A549 (cell line): Measurements from ENCODE around the gene LBH. TPM values are rescaled to one million over a fixed set of nuclear protein-coding genes. Genes with fewer than 3 reads are reported as not detected.

Source experiments
- ATAC-seq, 2 experiments: fragments of 200-7000 bp in 1 of 2; fragments of >200 bp in 1 of 2; cut with Nextera tagmentation in 1 of 2; cut with Tn5 transposase in 1 of 2; 3 replicates each; pipeline versions ENCODE4 v1.8.0 to v1.9.1; 2018 to 2020; ENCODE audit warnings: mild to moderate bottlenecking in 1 of 2, moderate library complexity in 1 of 2
- CTCF ChIA-PET: fragments of 300-600 bp; sonication (Branson Sonifier 250); formaldehyde crosslinking; extraction: SDS; loops from one replicate; lab custom pipeline; 2021; ENCODE audit warnings: antibody characterized with exemption, inconsistent platforms; lab: Yijun Ruan, JAX
- POLR2A ChIA-PET: fragments of 350-600 bp; formaldehyde crosslinking; extraction: SDS; loops from one replicate; lab custom pipeline; 2021; ENCODE audit warnings: antibody characterized with exemption, inconsistent platforms; lab: Yijun Ruan, JAX
- DNase-seq, 2 experiments: peaks; one replicate each; pipeline versions ENCODE4 v3.0.0 to v3.0.0-alpha.2; 2011 to 2016; ENCODE audit warnings: low read depth in 1 of 2, low spot score in 1 of 2
- FAIRE-seq: peaks from 2 replicates; lab custom pipeline; 2011; peaks lifted over from hg19 to GRCh38; lab: Jason Lieb, UNC
- H3K27ac ChIP-seq, 2 experiments: fragments of >200 bp; sonication (Bioruptor Twin); formaldehyde crosslinking; 3 replicates each; pipeline ENCODE4 v1.5.1; 2016 to 2017
- H3K4me1 ChIP-seq: fragments of >200 bp; sonication (Bioruptor Twin); formaldehyde crosslinking; 3 replicates; pipeline ENCODE4 v1.6.1; 2016
- H3K4me2 ChIP-seq: fragments of >200 bp; sonication (Bioruptor Twin); formaldehyde crosslinking; 3 replicates; pipeline ENCODE4 v1.6.1; 2016
- H3K4me3 ChIP-seq: fragments of >200 bp; sonication (Bioruptor Twin); formaldehyde crosslinking; 3 replicates; pipeline ENCODE4 v1.5.1; 2016
- H3K9me3 ChIP-seq: fragments of >200 bp; sonication (Bioruptor Twin); formaldehyde crosslinking; 3 replicates; pipeline ENCODE4 v1.6.1; 2016
- BCL3 ChIP-seq: fragments of >200 bp; sonication (Bioruptor Twin); formaldehyde crosslinking; IDR thresholded peaks from 3 replicates; pipeline ENCODE4 v1.6.1; 2016
- CBX2 ChIP-seq: fragments of 200-600 bp; sonication (generic); IDR thresholded peaks from 2 replicates; pipeline ENCODE4 v1.6.1; 2016; ENCODE audit warnings: low read depth, mild to moderate bottlenecking, borderline replicate concordance
- CBX8 ChIP-seq: fragments of 200-600 bp; sonication (generic); IDR thresholded peaks from 2 replicates; pipeline ENCODE4 v1.6.1; 2016
- EHF ChIP-seq: fragments of 250-450 bp; sonication (Bioruptor Pico); IDR thresholded peaks from 2 replicates; pipeline ENCODE4 v1.5.0; 2020; ENCODE audit warnings: mild to moderate bottlenecking
- EHMT2 ChIP-seq: fragments of 200-600 bp; sonication (generic); IDR thresholded peaks from 2 replicates; pipeline ENCODE4 v1.6.1; 2016; ENCODE audit warnings: antibody characterized with exemption, low read depth, mild to moderate bottlenecking, moderate library complexity
- EP300 ChIP-seq, 2 experiments: fragments of >200 bp; sonication (Bioruptor Twin); formaldehyde crosslinking; IDR thresholded peaks; 2 replicates in 1 of 2; 3 replicates in 1 of 2; pipeline ENCODE4 v1.6.1; 2016 to 2017
- ESRRA ChIP-seq: fragments of 150-350 bp; IDR thresholded peaks from 2 replicates; pipeline ENCODE4 v1.6.1; 2014; ENCODE audit warnings: mild to moderate bottlenecking, low read length, borderline replicate concordance
- HES2 ChIP-seq: fragments of >200 bp; sonication (Bioruptor Twin); formaldehyde crosslinking; IDR thresholded peaks from 2 replicates; pipeline ENCODE4 v1.6.1; 2016
- HOXA7 ChIP-seq: fragments of 250-450 bp; sonication (Bioruptor Pico); IDR thresholded peaks from 2 replicates; pipeline ENCODE4 v1.5.0; 2020; ENCODE audit warnings: mild to moderate bottlenecking, moderate library complexity
- HOXB13 ChIP-seq: fragments of 250-450 bp; sonication (Bioruptor Pico); IDR thresholded peaks from 2 replicates; pipeline ENCODE4 v1.5.0; 2020; ENCODE audit warnings: low read depth, mild to moderate bottlenecking, moderate library complexity
- HOXB5 ChIP-seq: fragments of 250-450 bp; sonication (Bioruptor Pico); IDR thresholded peaks from 2 replicates; pipeline ENCODE4 v1.5.0; 2020; ENCODE audit warnings: mild to moderate bottlenecking, moderate library complexity
- JUN ChIP-seq, 2 experiments: fragments of >200 bp; sonication (Bioruptor Twin); formaldehyde crosslinking; IDR thresholded peaks; 2 replicates in 1 of 2; 3 replicates in 1 of 2; pipeline ENCODE4 v1.6.1; 2016 to 2017
- KDM1A ChIP-seq: fragments of 200-600 bp; sonication (generic); IDR thresholded peaks from 2 replicates; pipeline ENCODE4 v1.6.1; 2016; ENCODE audit warnings: low read depth, mild to moderate bottlenecking
- KDM5A ChIP-seq: fragments of 200-600 bp; sonication (generic); IDR thresholded peaks from 2 replicates; pipeline ENCODE4 v1.6.1; 2016; ENCODE audit warnings: antibody characterized with exemption, mild to moderate bottlenecking
- MAFK ChIP-seq: fragments of 450-650 bp; IDR thresholded peaks from 2 replicates; pipeline ENCODE4 v1.6.1; 2014; ENCODE audit not compliant: partially characterized antibody
- NFE2L2 ChIP-seq: fragments of 150-350 bp; conservative IDR thresholded peaks from 2 replicates; pipeline ENCODE4 v1.6.1; 2014; ENCODE audit warnings: low read length
- NR3C1 ChIP-seq: fragments of >200 bp; sonication (Bioruptor Twin); formaldehyde crosslinking; IDR thresholded peaks from 3 replicates; pipeline ENCODE4 v1.6.1; 2017
- RAD21 ChIP-seq, 2 experiments: fragments of >200 bp in 1 of 2; sonication (Bioruptor Twin) in 1 of 2; formaldehyde crosslinking in 1 of 2; IDR thresholded peaks in 1 of 2; conservative IDR thresholded peaks in 1 of 2; 2 replicates in 1 of 2; 3 replicates in 1 of 2; pipeline ENCODE4 v1.6.1; 2012 to 2018; ENCODE audit warnings: inconsistent platforms in 1 of 2
- RARB ChIP-seq: fragments of 250-450 bp; sonication (Bioruptor Pico); IDR thresholded peaks from 2 replicates; pipeline ENCODE4 v1.8.0; 2021; ENCODE audit warnings: mild to moderate bottlenecking, moderate library complexity
- RCOR1 ChIP-seq: fragments of 150-350 bp; IDR thresholded peaks from 2 replicates; pipeline ENCODE4 v1.6.1; 2014; ENCODE audit warnings: antibody characterized with exemption, low read length, low read depth
- RFX5 ChIP-seq: fragments of 450-650 bp; IDR thresholded peaks from 2 replicates; pipeline ENCODE4 v1.7.1; 2014; ENCODE audit warnings: antibody characterized with exemption, mild to moderate bottlenecking, moderate library complexity
- RNF2 ChIP-seq: fragments of 200-600 bp; sonication (generic); IDR thresholded peaks from 2 replicates; pipeline ENCODE4 v1.6.1; 2016; ENCODE audit warnings: low read depth, mild to moderate bottlenecking, antibody characterized with exemption, moderate library complexity, borderline replicate concordance
- SMC3 ChIP-seq: fragments of >200 bp; sonication (Bioruptor Twin); formaldehyde crosslinking; IDR thresholded peaks from 3 replicates; pipeline ENCODE4 v1.6.1; 2018; ENCODE audit warnings: inconsistent platforms
- TFCP2L1 ChIP-seq: fragments of 250-450 bp; sonication (Bioruptor Pico); IDR thresholded peaks from 2 replicates; pipeline ENCODE4 v1.5.0; 2021; ENCODE audit warnings: mild to moderate bottlenecking
- USF2 ChIP-seq: fragments of 450-650 bp; IDR thresholded peaks from 2 replicates; pipeline ENCODE4 v1.6.1; 2014; ENCODE audit warnings: antibody characterized with exemption
- ZSCAN20 ChIP-seq: fragments of 250-450 bp; sonication (Bioruptor Pico); IDR thresholded peaks from 2 replicates; pipeline ENCODE4 v1.8.0; 2022; ENCODE audit warnings: mild to moderate bottlenecking, moderate library complexity
- WGBS: methylation state at CpG from one replicate; pipeline ENCODE4 v1.1.6; 2017; ENCODE audit errors: missing lambda C conversion rate; 5-methylcytosine and 5-hydroxymethylcytosine counted together
- polyA plus RNA-seq, 4 experiments: library from polyadenylated mRNA; depleted of rRNA in 3 of 4; stranded (reverse); fragments of >200 nt; fragmentation: RNase III in 1 of 4; extraction: RNeasy Plus Mini Kit Qiagen cat#74134 plus additional on column Dnase treatment in 1 of 4; gene quantifications; 2 replicates in 3 of 4; 3 replicates in 1 of 4; pipeline ENCODE4 v1.2.3, GENCODE V29; 2011 to 2017
- TF ChIP-seq, protein P1 (sequence below): fragments of >200 bp; sonication (Bioruptor Twin); formaldehyde crosslinking; IDR thresholded peaks from 3 replicates; pipeline ENCODE4 v1.5.1; 2016
- TF ChIP-seq, protein P2 (sequence below): IDR thresholded peaks from 2 replicates; pipeline ENCODE4 v1.6.1; 2012
- TF ChIP-seq, protein P3 (sequence below): fragments of 150-350 bp; IDR thresholded peaks from 2 replicates; pipeline ENCODE4 v1.6.1; 2014; ENCODE audit warnings: low read depth, mild to moderate bottlenecking, low read length

Gene LBH
- polyA plus RNA-seq, 2 of the 4 experiments (the other 2 are of a cell fraction), result 163 to 216 TPM

DNA sequence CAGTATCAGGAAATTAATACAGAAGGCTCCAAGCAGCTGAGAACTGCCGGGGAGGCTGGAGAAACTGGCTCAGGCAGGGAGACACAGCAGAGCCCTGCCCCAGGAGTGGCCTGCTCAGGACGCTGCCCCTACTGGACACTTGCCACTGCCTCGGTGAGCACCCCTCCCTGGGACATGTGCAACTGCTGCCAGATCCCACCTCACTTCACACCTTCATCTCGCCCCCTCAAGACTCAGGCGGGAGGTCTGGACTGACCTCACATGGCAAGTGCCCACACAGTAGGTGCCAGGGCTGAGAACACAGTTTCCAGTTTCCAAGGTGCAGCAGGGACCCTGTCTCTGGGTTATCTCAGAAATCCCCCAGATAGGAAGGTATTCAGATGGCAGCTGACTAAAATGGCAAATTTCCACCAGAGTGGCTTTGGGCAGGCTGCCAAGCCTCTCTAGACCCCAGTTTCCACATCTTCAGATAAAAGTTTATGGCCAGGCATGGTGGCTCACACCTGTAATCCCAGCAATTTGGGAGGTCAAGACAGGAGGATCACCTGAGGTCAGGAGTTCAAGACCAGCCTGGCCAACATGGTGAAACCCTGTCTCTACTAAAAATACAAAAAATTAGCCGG, 33.7 kb upstream of the LBH start:
- no peak overlapping the region for H3K27ac ChIP-seq
- H3K4me2 ChIP-seq, result no peak overlapping the region
- TF ChIP-seq CBX8 (no peak), MAFK (no peak), RAD21 (conservative IDR thresholded peaks at IDR 0.05 in 1 of 2, IDR thresholded peaks at IDR 0.05 in 1 of 2) (no peak), JUN (IDR thresholded peaks at IDR 0.05) (no peak), CBX2 (no peak), ZSCAN20 (CRISPR knock-in tag) (no peak), HES2 (no peak), RCOR1 (no peak), TFCP2L1 (CRISPR knock-in tag) (no peak), HOXB13 (CRISPR knock-in tag) (no peak), ESRRA (no peak), EHMT2 (no peak), HOXA7 (no peak), SMC3 (no peak)
- TF ChIP-seq, protein P1, sequence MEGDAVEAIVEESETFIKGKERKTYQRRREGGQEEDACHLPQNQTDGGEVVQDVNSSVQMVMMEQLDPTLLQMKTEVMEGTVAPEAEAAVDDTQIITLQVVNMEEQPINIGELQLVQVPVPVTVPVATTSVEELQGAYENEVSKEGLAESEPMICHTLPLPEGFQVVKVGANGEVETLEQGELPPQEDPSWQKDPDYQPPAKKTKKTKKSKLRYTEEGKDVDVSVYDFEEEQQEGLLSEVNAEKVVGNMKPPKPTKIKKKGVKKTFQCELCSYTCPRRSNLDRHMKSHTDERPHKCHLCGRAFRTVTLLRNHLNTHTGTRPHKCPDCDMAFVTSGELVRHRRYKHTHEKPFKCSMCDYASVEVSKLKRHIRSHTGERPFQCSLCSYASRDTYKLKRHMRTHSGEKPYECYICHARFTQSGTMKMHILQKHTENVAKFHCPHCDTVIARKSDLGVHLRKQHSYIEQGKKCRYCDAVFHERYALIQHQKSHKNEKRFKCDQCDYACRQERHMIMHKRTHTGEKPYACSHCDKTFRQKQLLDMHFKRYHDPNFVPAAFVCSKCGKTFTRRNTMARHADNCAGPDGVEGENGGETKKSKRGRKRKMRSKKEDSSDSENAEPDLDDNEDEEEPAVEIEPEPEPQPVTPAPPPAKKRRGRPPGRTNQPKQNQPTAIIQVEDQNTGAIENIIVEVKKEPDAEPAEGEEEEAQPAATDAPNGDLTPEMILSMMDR, result no peak
- TF ChIP-seq, protein P2, sequence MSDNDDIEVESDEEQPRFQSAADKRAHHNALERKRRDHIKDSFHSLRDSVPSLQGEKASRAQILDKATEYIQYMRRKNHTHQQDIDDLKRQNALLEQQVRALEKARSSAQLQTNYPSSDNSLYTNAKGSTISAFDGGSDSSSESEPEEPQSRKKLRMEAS, result no peak
- POLR2A ChIA-PET, result no interaction called here
- no peaks in the 10 kb centered on the region for H3K9me3 ChIP-seq
- no peaks in the 10 kb centered on the region for H3K4me1 ChIP-seq
- ATAC-seq (peak in 1 of 2 experiments; percentile 68; a peak in 3 of 6 replicates), FAIRE-seq (no peak), DNase-seq (no peak)
- WGBS, result 50% methylated on average over 6 of the region's 6 CpGs
- CTCF ChIA-PET, result interaction anchor here (0.6 to 4.6 kb wide), 4 partner anchors 11 to 514 kb away, joined by 3 to 17 read pairs (median 4); no protein-coding TSS in a partner anchor
- no peak overlapping the region for H3K4me3 ChIP-seq

DNA sequence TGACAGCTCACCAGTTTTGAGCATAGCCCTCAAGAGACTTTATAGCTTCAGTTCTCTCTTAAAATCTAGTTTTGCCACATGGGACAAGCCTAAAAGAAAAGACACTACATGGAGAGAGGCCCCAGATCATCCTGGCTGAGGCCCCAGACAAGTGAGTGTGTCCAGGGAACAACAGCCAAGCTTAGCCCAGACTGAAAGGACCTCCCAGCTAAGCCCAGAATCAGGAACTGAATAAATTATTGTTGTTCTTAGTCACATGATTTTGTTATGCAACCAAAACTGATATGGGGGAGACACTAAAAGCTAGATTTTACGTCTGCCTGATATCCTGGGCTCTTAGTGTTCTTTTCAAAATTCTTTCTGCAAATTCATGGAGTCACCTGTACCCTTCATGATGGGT, 29.3 kb upstream of the LBH start:
- Histone ChIP-seq H3K4me1 (no peaks in the 10 kb centered on the region), H3K27ac (no peak overlapping the region), H3K4me3 (no peak overlapping the region), H3K9me3 (no peaks in the 10 kb centered on the region)
- no peak for DNase-seq
- ChIA-PET CTCF (interaction anchor here (0.9 to 2.7 kb wide), 7 partner anchors 11 to 968 kb away, joined by 3 to 18 read pairs (median 8); no protein-coding TSS in a partner anchor), POLR2A (no interaction called here)
- no peak for FAIRE-seq
- WGBS, result 54% methylated on average over 1 of the region's 1 CpG
- TF ChIP-seq EP300 (IDR thresholded peaks at IDR 0.05), result no peak
- no peak for TF ChIP-seq RARB (CRISPR knock-in tag)
- TF ChIP-seq MAFK, result no peak
- TF ChIP-seq RFX5, result no peak
- no peak for TF ChIP-seq HOXB5 (CRISPR knock-in tag)
- TF ChIP-seq KDM1A, result no peak
- no peak for TF ChIP-seq EHMT2
- TF ChIP-seq CBX8, result no peak
- TF ChIP-seq EHF (CRISPR knock-in tag), result no peak
- TF ChIP-seq TFCP2L1 (CRISPR knock-in tag), result no peak
- no peak for TF ChIP-seq ZSCAN20 (CRISPR knock-in tag)
- TF ChIP-seq, all 56 proteins: peak for 0
- H3K4me2 ChIP-seq, result no peak overlapping the region
- ATAC-seq, result no peak

DNA sequence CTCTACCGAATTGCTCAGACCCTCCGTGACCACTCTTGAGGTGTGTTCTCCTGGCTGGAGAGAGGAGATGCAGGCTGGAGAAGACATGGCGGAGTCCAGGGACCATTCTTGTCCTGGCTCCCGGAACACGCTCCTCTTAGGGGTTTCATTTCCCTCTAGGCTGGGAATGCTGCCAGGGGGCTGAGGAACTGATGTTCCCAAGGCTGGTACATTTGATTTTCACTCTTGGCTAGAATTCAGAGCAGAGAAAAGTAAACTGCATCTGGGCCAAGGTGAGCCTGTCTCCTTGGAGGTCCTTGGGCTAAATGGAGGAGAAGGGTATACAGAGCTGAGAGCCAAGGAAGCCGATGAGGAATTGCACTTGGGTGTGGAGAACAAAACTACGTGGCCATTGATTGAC, 28.2 kb upstream of the LBH start:
- H3K9me3 ChIP-seq, result no peaks in the 10 kb centered on the region
- no peak overlapping the region for H3K4me2 ChIP-seq
- DNase-seq (no peak), FAIRE-seq (no peak), ATAC-seq (no peak)
- no peak for TF ChIP-seq RAD21 (conservative IDR thresholded peaks at IDR 0.05 in 1 of 2, IDR thresholded peaks at IDR 0.05 in 1 of 2)
- no peak for TF ChIP-seq HOXA7
- TF ChIP-seq KDM5A, result no peak
- no peak for TF ChIP-seq USF2
- no peak for TF ChIP-seq BCL3
- TF ChIP-seq NR3C1, result no peak
- no peak for TF ChIP-seq RCOR1
- TF ChIP-seq RNF2, result no peak
- TF ChIP-seq NFE2L2, result no peak
- TF ChIP-seq, protein P3, sequence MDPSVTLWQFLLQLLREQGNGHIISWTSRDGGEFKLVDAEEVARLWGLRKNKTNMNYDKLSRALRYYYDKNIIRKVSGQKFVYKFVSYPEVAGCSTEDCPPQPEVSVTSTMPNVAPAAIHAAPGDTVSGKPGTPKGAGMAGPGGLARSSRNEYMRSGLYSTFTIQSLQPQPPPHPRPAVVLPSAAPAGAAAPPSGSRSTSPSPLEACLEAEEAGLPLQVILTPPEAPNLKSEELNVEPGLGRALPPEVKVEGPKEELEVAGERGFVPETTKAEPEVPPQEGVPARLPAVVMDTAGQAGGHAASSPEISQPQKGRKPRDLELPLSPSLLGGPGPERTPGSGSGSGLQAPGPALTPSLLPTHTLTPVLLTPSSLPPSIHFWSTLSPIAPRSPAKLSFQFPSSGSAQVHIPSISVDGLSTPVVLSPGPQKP, result no peak
- TF ChIP-seq RFX5, result no peak
- ChIA-PET POLR2A (no interaction called here), CTCF (interaction anchor here (2.1 to 12.8 kb wide), 4 partner anchors 15 to 507 kb away, joined by 9 to 430 read pairs (median 128); partner anchors contain the start of gene LBH)
- H3K27ac ChIP-seq, result no peak overlapping the region
- no peaks in the 10 kb centered on the region for H3K4me1 ChIP-seq
- H3K4me3 ChIP-seq, result no peak overlapping the region
- 84% methylated on average over 7 of the region's 7 CpGs for whole genome bisulfite sequencing
